ENCODE measurements around the gene PKD1L1. TPM values are rescaled to one million over a fixed set of nuclear protein-coding genes. Genes with fewer than 3 reads are reported as not detected.

PKD1L1 gene
- total RNA-seq, 1 donor from 2014 or later, result 0.19 TPM

- Mint-ChIP-seq H3K36me3 (ENCODE audit: low read depth) (no peaks in the 10 kb centered on the region), H3K9me3 (no peaks in the 10 kb centered on the region), H3K4me3 (no peak overlapping the region), H3K4me1 (peaks cover 66% of the 10 kb centered on the region), H3K27ac (ENCODE audit: unreplicated experiment) (no peak overlapping the region), H3K27me3 (ENCODE audit: low read depth) (no peaks in the 10 kb centered on the region)
- no peak for TF ChIP-seq CTCF (conservative IDR thresholded peaks at IDR 0.05)
- DNase-seq (ENCODE audit: low read depth, low spot score), result no peak
Measured at GRCh38 chr7:47737601-47738000, 210.7 kb downstream of the PKD1L1 start.

- DNase-seq (ENCODE audit: low read depth, low spot score), result no peak
- H3K36me3 Mint-ChIP-seq (ENCODE audit: low read depth), result no peaks in the 10 kb centered on the region
- peaks cover 52% of the 10 kb centered on the region for H3K4me1 Mint-ChIP-seq
- no peak overlapping the region for H3K27ac Mint-ChIP-seq (ENCODE audit: unreplicated experiment)
- H3K9me3 Mint-ChIP-seq, result no peaks in the 10 kb centered on the region
- H3K27me3 Mint-ChIP-seq (ENCODE audit: low read depth), result no peaks in the 10 kb centered on the region
- TF ChIP-seq CTCF (conservative IDR thresholded peaks at IDR 0.05), result no peak
- no peak overlapping the region for H3K4me3 Mint-ChIP-seq
Measured at GRCh38 chr7:47735431-47736345, 212.6 kb downstream of the PKD1L1 start.

- no peaks in the 10 kb centered on the region for H3K27me3 Mint-ChIP-seq (ENCODE audit: low read depth)
- peak overlapping the region; percentile 57 for H3K27ac Mint-ChIP-seq (ENCODE audit: unreplicated experiment)
- H3K4me1 Mint-ChIP-seq, result peaks cover 44% of the 10 kb centered on the region
- DNase-seq (ENCODE audit: low read depth, low spot score), result no peak
- H3K9me3 Mint-ChIP-seq, result no peaks in the 10 kb centered on the region
- no peaks in the 10 kb centered on the region for H3K36me3 Mint-ChIP-seq (ENCODE audit: low read depth)
- TF ChIP-seq CTCF (conservative IDR thresholded peaks at IDR 0.05), result no peak
- no peak overlapping the region for H3K4me3 Mint-ChIP-seq
Measured at GRCh38 chr7:47734949-47735291, 213.3 kb downstream of the PKD1L1 start.

GRCh38 chr7:47734287-47734948 is 213.8 kb downstream of the PKD1L1 start:
- H3K27ac Mint-ChIP-seq (ENCODE audit: unreplicated experiment), result no peak overlapping the region
- H3K4me1 Mint-ChIP-seq, result peaks cover 39% of the 10 kb centered on the region
- H3K36me3 Mint-ChIP-seq (ENCODE audit: low read depth), result no peaks in the 10 kb centered on the region
- H3K9me3 Mint-ChIP-seq, result no peaks in the 10 kb centered on the region
- no peaks in the 10 kb centered on the region for H3K27me3 Mint-ChIP-seq (ENCODE audit: low read depth)
- H3K4me3 Mint-ChIP-seq, result no peak overlapping the region
- no peak for TF ChIP-seq CTCF (conservative IDR thresholded peaks at IDR 0.05)
- no peak for DNase-seq (ENCODE audit: low read depth, low spot score)

- Mint-ChIP-seq H3K4me1 (peaks cover 17% of the 10 kb centered on the region), H3K9me3 (peaks cover 2% of the 10 kb centered on the region)
- no peak for DNase-seq (ENCODE audit: low read depth, low spot score)
Measured at GRCh38 chr7:47730142-47730541, 218.1 kb downstream of the PKD1L1 start.

More at GRCh38 chr7:47730142-47730541, 218.1 kb downstream of the PKD1L1 start:
- no peaks in the 10 kb centered on the region for H3K27me3 Mint-ChIP-seq (ENCODE audit: low read depth)
- no peak overlapping the region for H3K4me3 Mint-ChIP-seq
- no peak overlapping the region for H3K27ac Mint-ChIP-seq (ENCODE audit: unreplicated experiment)
- TF ChIP-seq CTCF (conservative IDR thresholded peaks at IDR 0.05), result no peak
- no peaks in the 10 kb centered on the region for H3K36me3 Mint-ChIP-seq (ENCODE audit: low read depth)

Measured in neural crest cell (in vitro differentiated cells).